B cell (primary cell): ENCODE results near the gene P2RX6. TPM values are rescaled to one million over a fixed set of nuclear protein-coding genes. Genes with fewer than 3 reads are reported as not detected.

ENCODE experiments used
- ATAC-seq: fragments of 200-7000 bp; cut with Tn5 transposase; one replicate; pipeline ENCODE4 v1.10.0; 2021; ENCODE audit warnings: low read depth, mild to moderate bottlenecking, moderate number of reproducible peaks, moderate library complexity
- CTCF ChIA-PET: fragments of 350-600 bp; sonication (Branson Sonifier 250); formaldehyde crosslinking; loops from one replicate; lab custom pipeline; 2021; ENCODE audit warnings: antibody characterized with exemption, inconsistent platforms; lab: Charles Lee
- POLR2A ChIA-PET: fragments of 350-600 bp; sonication (Branson Sonifier 250); formaldehyde crosslinking; loops from one replicate; lab custom pipeline; 2021; ENCODE audit warnings: antibody characterized with exemption; lab: Charles Lee
- DNase-seq: peaks from one replicate; pipeline ENCODE4 v3.0.0; 2013
- H2AFZ ChIP-seq: 2 replicates; pipeline ENCODE4 v1.6.1; 2012; ENCODE audit warnings: mild to moderate bottlenecking, low read depth, low read length; ENCODE audit not compliant: insufficient read depth, poor library complexity, severe bottlenecking
- H3K27ac ChIP-seq, 2 donors: 1 replicate in 1 of 2; 2 replicates in 1 of 2; pipeline ENCODE4 v1.5.1; 2012 to 2013; ENCODE audit warnings: low read length in 2 of 2, mild to moderate bottlenecking in 2 of 2, moderate library complexity in 1 of 2
- H3K27me3 ChIP-seq, 4 experiments: fragments of 200-600 bp in 1 of 4; sonication (generic) in 1 of 4; replicated peaks in 1 of 4; 1 replicate in 2 of 4; 2 replicates in 2 of 4; pipeline versions ENCODE4 v1.6.1 to v1.7.0; 2013 to 2016; ENCODE audit warnings: low read length in 3 of 4, mild to moderate bottlenecking in 2 of 4, mixed read lengths in 1 of 4, moderate library complexity in 1 of 4; ENCODE audit not compliant: insufficient read depth in 4 of 4, control insufficient read depth in 3 of 4; ENCODE audit errors: control extremely low read depth in 1 of 4
- H3K36me3 ChIP-seq, 2 experiments: replicated peaks in 1 of 2; 1 replicate in 1 of 2; 2 replicates in 1 of 2; pipeline versions ENCODE4 v1.6.1 to v1.7.1; 2013; ENCODE audit warnings: low read length in 1 of 2; ENCODE audit not compliant: insufficient read depth in 2 of 2, control insufficient read depth in 1 of 2; ENCODE audit errors: control extremely low read depth in 1 of 2, extremely low read depth in 1 of 2
- H3K4me1 ChIP-seq, 2 donors: fragments of 200-600 bp in 1 of 2; sonication (generic) in 1 of 2; 1 replicate in 1 of 2; 2 replicates in 1 of 2; pipeline versions ENCODE4 v1.5.1 to v1.6.1; 2013 to 2017; ENCODE audit warnings: low read length in 2 of 2; ENCODE audit not compliant: control insufficient read depth in 2 of 2, insufficient read depth in 2 of 2
- H3K4me2 ChIP-seq: replicated peaks from 2 replicates; pipeline ENCODE3; 2012; ENCODE audit warnings: mild to moderate bottlenecking, low read depth, low read length; ENCODE audit not compliant: poor library complexity, severe bottlenecking
- H3K4me3 ChIP-seq, 5 experiments: fragments of 200-600 bp in 1 of 5; sonication (generic) in 1 of 5; 1 replicate in 3 of 5; 2 replicates in 2 of 5; pipeline versions ENCODE4 v1.5.1 to v1.7.0; 2011 to 2016; ENCODE audit warnings: low read length in 4 of 5, mild to moderate bottlenecking in 4 of 5, low read depth in 2 of 5, control low read depth in 1 of 5, moderate library complexity in 1 of 5; ENCODE audit not compliant: insufficient read depth in 1 of 5; ENCODE audit errors: control extremely low read depth in 1 of 5, extremely low read depth in 1 of 5
- H3K79me2 ChIP-seq: fragments of 200-600 bp; sonication (generic); one replicate; pipeline ENCODE4 v1.6.0; 2016; ENCODE audit warnings: low read length; ENCODE audit not compliant: control insufficient read depth, insufficient read depth
- H3K9ac ChIP-seq: fragments of 200-600 bp; sonication (generic); 2 replicates; pipeline ENCODE4 v1.6.1; 2017; ENCODE audit warnings: mild to moderate bottlenecking, low read length, moderate library complexity
- H3K9me3 ChIP-seq, 3 donors: one replicate each; pipeline versions ENCODE4 v1.6.1 to v1.7.1; 2013; ENCODE audit warnings: low read length in 2 of 3; ENCODE audit not compliant: control insufficient read depth in 2 of 3, insufficient read depth in 1 of 3; ENCODE audit errors: control extremely low read depth in 1 of 3
- H4K20me1 ChIP-seq: 2 replicates; pipeline ENCODE4 v1.6.0; 2012; ENCODE audit warnings: mild to moderate bottlenecking, low read length; ENCODE audit not compliant: insufficient read depth, control insufficient read depth, poor library complexity, severe bottlenecking
- H3K27ac Mint-ChIP-seq: one replicate; pipeline ENCODE4 v1.8.0; 2021; ENCODE audit warnings: mixed read lengths
- H3K27me3 Mint-ChIP-seq: one replicate; pipeline ENCODE4 v1.8.0; 2021; ENCODE audit warnings: mixed read lengths
- H3K4me1 Mint-ChIP-seq: one replicate; pipeline ENCODE4 v1.8.0; 2021; ENCODE audit warnings: mixed read lengths
- H3K4me3 Mint-ChIP-seq: one replicate; pipeline ENCODE4 v1.8.0; 2021; ENCODE audit warnings: mixed read lengths
- H3K9me3 Mint-ChIP-seq: one replicate; pipeline ENCODE4 v1.8.0; 2022; ENCODE audit warnings: mixed read lengths; ENCODE audit not compliant: insufficient read depth
- EZH2 ChIP-seq: IDR thresholded peaks from 2 replicates; pipeline ENCODE4 v1.6.1; 2012; ENCODE audit warnings: borderline replicate concordance, low read depth, mild to moderate bottlenecking, moderate library complexity, low read length; ENCODE audit not compliant: insufficient read depth, poor library complexity, severe bottlenecking
- WGBS: methylation state at CpG from one replicate; pipeline ENCODE4 v1.1.5; 2013; ENCODE audit warnings: missing lambda C conversion rate; ENCODE audit not compliant: insufficient coverage; 5-methylcytosine and 5-hydroxymethylcytosine counted together
- intact Hi-C: fragments of 100-400 bp; cut with micrococcal nuclease; formaldehyde crosslinking; loops from one replicate; pipeline ENCODE4 v1.10.0; 2022
- polyA plus RNA-seq: library from polyadenylated mRNA; depleted of rRNA; stranded (reverse); fragments of >200 nt; gene quantifications from 2 replicates; pipeline ENCODE4 v1.2.3, GENCODE V29; 2012
- total RNA-seq, 2 donors: library from RNA; stranded (reverse); fragments of 120-200 nt in 1 of 2; gene quantifications; 1 replicate in 1 of 2; 2 replicates in 1 of 2; pipeline versions ENCODE4 v1.2.3 to v1.2.4, GENCODE V29; 2013 to 2022
- TF ChIP-seq, protein P1 (sequence below): fragments of 200-600 bp; IDR thresholded peaks from one replicate; pipeline ENCODE4 v1.8.0; 2022; ENCODE audit warnings: antibody characterized with exemption, mild to moderate bottlenecking

The P2RX6 gene
- total and polyA plus RNA-seq, 2 donors (not counting 1 experiment from before 2014, with no cell fraction given), result 0.49 to 0.79 TPM

DNA sequence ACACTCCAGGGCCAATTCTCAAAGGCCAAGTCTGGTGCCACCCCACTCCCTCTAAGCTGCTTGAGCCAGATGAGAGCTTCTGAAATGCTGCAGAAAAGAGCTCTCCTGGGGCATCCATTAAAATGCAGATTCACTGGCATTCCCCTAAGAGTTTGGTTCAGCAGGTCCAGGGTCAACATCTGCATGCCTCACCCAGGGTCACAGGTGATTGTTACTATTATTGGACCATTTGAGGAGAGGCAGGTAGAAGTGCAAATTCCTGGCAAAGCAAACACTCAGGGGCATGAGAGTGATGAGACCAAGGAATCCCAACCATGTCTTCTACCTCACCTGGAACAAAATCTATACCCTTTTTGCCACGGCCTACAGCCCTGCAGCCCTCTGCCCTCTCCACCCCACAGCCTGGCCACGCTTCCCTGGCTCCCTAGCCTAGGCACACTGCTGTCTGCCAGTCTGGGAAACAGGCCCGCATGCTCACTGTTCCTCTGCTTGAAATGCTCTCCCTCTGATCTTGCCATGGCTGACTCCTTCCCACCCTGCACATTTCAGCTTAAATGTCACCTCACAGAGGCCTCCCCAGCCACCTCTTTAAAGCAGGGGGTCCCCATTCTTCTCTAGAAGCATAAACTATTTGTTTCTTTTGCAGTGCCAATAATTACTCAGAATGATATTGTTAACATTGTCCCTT, 4.4 kb upstream of the P2RX6 start:
- Histone ChIP-seq H3K4me2 (no peak overlapping the region), H3K4me1 (peaks cover 13 to 21% of the 10 kb centered on the region in 2 donors), H3K27me3 (no peaks in the 10 kb centered on the region), H4K20me1 (no peaks in the 10 kb centered on the region), H2AFZ (no peak overlapping the region), H3K9ac (no peak overlapping the region), H3K4me3 (no peak overlapping the region), H3K36me3 (no peaks in the 10 kb centered on the region), H3K9me3 (no peaks in the 10 kb centered on the region), H3K79me2 (no peaks in the 10 kb centered on the region), H3K27ac (no peak overlapping the region)
- Mint-ChIP-seq H3K4me3 (no peak overlapping the region), H3K9me3 (no peaks in the 10 kb centered on the region), H3K27me3 (no peaks in the 10 kb centered on the region), H3K27ac (no peak overlapping the region), H3K4me1 (peaks cover 21% of the 10 kb centered on the region)
- ChIA-PET CTCF (no interaction called here), POLR2A (no interaction called here)
- intact Hi-C loops, result loop anchor here (5.0 kb wide), 1 partner anchor 308 kb away; no protein-coding TSS in a partner anchor
- no peak for TF ChIP-seq EZH2
- TF ChIP-seq, protein P1, sequence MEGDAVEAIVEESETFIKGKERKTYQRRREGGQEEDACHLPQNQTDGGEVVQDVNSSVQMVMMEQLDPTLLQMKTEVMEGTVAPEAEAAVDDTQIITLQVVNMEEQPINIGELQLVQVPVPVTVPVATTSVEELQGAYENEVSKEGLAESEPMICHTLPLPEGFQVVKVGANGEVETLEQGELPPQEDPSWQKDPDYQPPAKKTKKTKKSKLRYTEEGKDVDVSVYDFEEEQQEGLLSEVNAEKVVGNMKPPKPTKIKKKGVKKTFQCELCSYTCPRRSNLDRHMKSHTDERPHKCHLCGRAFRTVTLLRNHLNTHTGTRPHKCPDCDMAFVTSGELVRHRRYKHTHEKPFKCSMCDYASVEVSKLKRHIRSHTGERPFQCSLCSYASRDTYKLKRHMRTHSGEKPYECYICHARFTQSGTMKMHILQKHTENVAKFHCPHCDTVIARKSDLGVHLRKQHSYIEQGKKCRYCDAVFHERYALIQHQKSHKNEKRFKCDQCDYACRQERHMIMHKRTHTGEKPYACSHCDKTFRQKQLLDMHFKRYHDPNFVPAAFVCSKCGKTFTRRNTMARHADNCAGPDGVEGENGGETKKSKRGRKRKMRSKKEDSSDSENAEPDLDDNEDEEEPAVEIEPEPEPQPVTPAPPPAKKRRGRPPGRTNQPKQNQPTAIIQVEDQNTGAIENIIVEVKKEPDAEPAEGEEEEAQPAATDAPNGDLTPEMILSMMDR, result no peak
- DNase-seq, result no peak
- WGBS, result 86% methylated on average over 3 of the region's 3 CpGs
- ATAC-seq, result no peak
